Caco-2 (cell line): ENCODE results near the gene PCBP3. TPM values are rescaled to one million over a fixed set of nuclear protein-coding genes. Genes with fewer than 3 reads are reported as not detected.

ENCODE experiments used
- BruUV-seq: library from RNA; stranded (reverse); fragments of 400-500 nt; replicated peaks from 2 replicates; lab custom pipeline; 2021; lab: Mats Ljungman, UMichigan
- CTCF ChIA-PET: fragments of 300-600 bp; sonication (Branson Sonifier 250); formaldehyde crosslinking; loops from one replicate; lab custom pipeline; 2022; ENCODE audit warnings: antibody characterized with exemption; lab: Charles Lee
- POLR2A ChIA-PET: fragments of 300-600 bp; sonication (Branson Sonifier 250); formaldehyde crosslinking; loops from one replicate; lab custom pipeline; 2022; ENCODE audit warnings: antibody characterized with exemption; lab: Charles Lee
- DNase-seq, 2 experiments: peaks; one replicate each; pipeline versions ENCODE4 v3.0.0 to v3.0.0-alpha.2; 2020 to 2022
- H3K27me3 ChIP-seq: replicated peaks from 2 replicates; pipeline ENCODE4 v1.6.0; 2011; ENCODE audit warnings: low read length; ENCODE audit not compliant: control insufficient read depth, insufficient read depth
- H3K36me3 ChIP-seq: 2 replicates; pipeline ENCODE4 v1.5.1; 2011; ENCODE audit warnings: low read length; ENCODE audit not compliant: control insufficient read depth, insufficient read depth
- H3K4me1 ChIP-seq: fragments of 250-450 bp; sonication (Bioruptor Pico); 2 replicates; pipeline ENCODE4 v1.5.1; 2020; ENCODE audit warnings: mild to moderate bottlenecking
- H3K4me3 ChIP-seq: 2 replicates; pipeline ENCODE4 v1.5.1; 2011; ENCODE audit warnings: low read depth, mild to moderate bottlenecking, control low read depth, low read length
- H3K9me3 ChIP-seq: fragments of 250-450 bp; sonication (Bioruptor Pico); 2 replicates; pipeline ENCODE4 v1.5.1; 2020; ENCODE audit warnings: mild to moderate bottlenecking, moderate library complexity
- H3K27ac Mint-ChIP-seq: one replicate; pipeline ENCODE4 v1.8.0; 2022; ENCODE audit warnings: mixed read lengths; ENCODE audit not compliant: unreplicated experiment
- H3K27me3 Mint-ChIP-seq: one replicate; pipeline ENCODE4 v1.8.0; 2022; ENCODE audit warnings: mixed read lengths; ENCODE audit not compliant: insufficient read depth, unreplicated experiment
- H3K36me3 Mint-ChIP-seq: one replicate; pipeline ENCODE4 v1.8.0; 2022; ENCODE audit warnings: mild to moderate bottlenecking, mixed read lengths; ENCODE audit not compliant: insufficient read depth, unreplicated experiment
- H3K4me1 Mint-ChIP-seq: one replicate; pipeline ENCODE4 v1.8.0; 2022; ENCODE audit warnings: low read depth, mixed read lengths; ENCODE audit not compliant: unreplicated experiment
- H3K4me3 Mint-ChIP-seq: one replicate; pipeline ENCODE4 v1.8.0; 2022; ENCODE audit warnings: mild to moderate bottlenecking, moderate library complexity, mixed read lengths; ENCODE audit not compliant: unreplicated experiment
- H3K9me3 Mint-ChIP-seq: one replicate; pipeline ENCODE4 v1.8.0; 2022; ENCODE audit warnings: mixed read lengths; ENCODE audit not compliant: unreplicated experiment
- CTCF ChIP-seq, 2 experiments: fragments of 200-600 bp in 1 of 2; IDR thresholded peaks; 1 replicate in 1 of 2; 2 replicates in 1 of 2; pipeline versions ENCODE4 v1.5.1 to v1.8.0; 2011 to 2022; ENCODE audit warnings: antibody characterized with exemption in 1 of 2, control low read depth in 1 of 2, inconsistent platforms in 1 of 2, low read depth in 1 of 2, low read length in 1 of 2, mild to moderate bottlenecking in 1 of 2, moderate library complexity in 1 of 2; ENCODE audit not compliant: insufficient read depth in 1 of 2, severe bottlenecking in 1 of 2, unreplicated experiment in 1 of 2
- intact Hi-C: fragments of 100-400 bp; cut with micrococcal nuclease; formaldehyde crosslinking; loops from one replicate; pipeline ENCODE4 v1.10.0; 2022; ENCODE audit not compliant: unreplicated experiment
- total RNA-seq: library from RNA; stranded (reverse); gene quantifications from 2 replicates; pipeline ENCODE4 v1.2.3, GENCODE V29; 2022

PCBP3 gene
- total RNA-seq, 1 experiment from 2014 or later: 0.75 TPM

- Mint-ChIP-seq H3K27ac (no peak overlapping the region), H3K4me3 (no peak overlapping the region), H3K27me3 (no peaks in the 10 kb centered on the region), H3K9me3 (no peaks in the 10 kb centered on the region), H3K36me3 (no peaks in the 10 kb centered on the region), H3K4me1 (no peaks in the 10 kb centered on the region)
- DNase-seq: no peak
- Histone ChIP-seq H3K4me3 (no peak overlapping the region), H3K36me3 (no peaks in the 10 kb centered on the region), H3K27me3 (no peaks in the 10 kb centered on the region), H3K4me1 (no peaks in the 10 kb centered on the region), H3K9me3 (no peaks in the 10 kb centered on the region)
- ChIA-PET CTCF (interaction anchor here (1.0 kb wide), 1 partner anchor 23 kb away, joined by 6 read pairs; no protein-coding TSS in a partner anchor), POLR2A (no interaction called here)
- intact Hi-C loops: no loop called here
- no TSS peak for BruUV-seq
- no peak for TF ChIP-seq CTCF (IDR thresholded peaks at IDR 0.05; ENCODE audit: insufficient read depth in 1 of 2, low read depth in 1 of 2, low read length in 1 of 2, severe bottlenecking in 1 of 2, unreplicated experiment in 1 of 2)
Observed at GRCh38 chr21:45740491-45741357, 97.2 kb downstream of the PCBP3 start.

GRCh38 chr21:45741691-45742090 is 98.2 kb downstream of the PCBP3 start:
- Mint-ChIP-seq H3K4me1 (no peaks in the 10 kb centered on the region), H3K4me3 (no peak overlapping the region), H3K27me3 (no peaks in the 10 kb centered on the region), H3K9me3 (no peaks in the 10 kb centered on the region), H3K36me3 (no peaks in the 10 kb centered on the region), H3K27ac (no peak overlapping the region)
- ChIA-PET CTCF (interaction anchor here (0.6 kb wide), 1 partner anchor 185 kb away, joined by 3 read pairs; no protein-coding TSS in a partner anchor), POLR2A (no interaction called here)
- Histone ChIP-seq H3K4me3 (no peak overlapping the region), H3K36me3 (no peaks in the 10 kb centered on the region), H3K9me3 (no peaks in the 10 kb centered on the region), H3K27me3 (no peaks in the 10 kb centered on the region), H3K4me1 (no peaks in the 10 kb centered on the region)
- intact Hi-C loops: no loop called here
- no TSS peak for BruUV-seq
- TF ChIP-seq CTCF (IDR thresholded peaks at IDR 0.05; ENCODE audit: insufficient read depth in 1 of 2, low read depth in 1 of 2, low read length in 1 of 2, severe bottlenecking in 1 of 2, unreplicated experiment in 1 of 2): no peak
- DNase-seq: peak in 1 of 2 experiments; percentile 13

- intact Hi-C loops: no loop called here
- DNase-seq: no peak
- Histone ChIP-seq H3K36me3 (no peaks in the 10 kb centered on the region), H3K4me1 (no peaks in the 10 kb centered on the region), H3K4me3 (no peak overlapping the region), H3K27me3 (no peaks in the 10 kb centered on the region), H3K9me3 (no peaks in the 10 kb centered on the region)
- Mint-ChIP-seq H3K27ac (no peak overlapping the region), H3K4me1 (no peaks in the 10 kb centered on the region), H3K4me3 (no peak overlapping the region), H3K9me3 (no peaks in the 10 kb centered on the region), H3K27me3 (no peaks in the 10 kb centered on the region), H3K36me3 (no peaks in the 10 kb centered on the region)
- BruUV-seq: no TSS peak
- TF ChIP-seq CTCF (IDR thresholded peaks at IDR 0.05; ENCODE audit: insufficient read depth in 1 of 2, low read depth in 1 of 2, low read length in 1 of 2, severe bottlenecking in 1 of 2, unreplicated experiment in 1 of 2): no peak
- ChIA-PET CTCF (no interaction called here), POLR2A (no interaction called here)
Observed at GRCh38 chr21:45742247-45742646, 98.7 kb downstream of the PCBP3 start.
